GM12878 (cell line): ENCODE measurements around the gene YIPF5. TPM values are rescaled to one million over a fixed set of nuclear protein-coding genes. Genes with fewer than 3 reads are reported as not detected.

Experiments
- ATAC-seq: fragments of 200-7000 bp; cut with Tn5 transposase; 3 replicates; pipeline ENCODE4 v1.9.1; 2020; ENCODE audit warnings: mild to moderate bottlenecking, moderate library complexity
- BruUV-seq: library from RNA; stranded (reverse); fragments of 400-500 nt; replicated peaks from 2 replicates; lab custom pipeline; 2021; lab: Mats Ljungman, UMichigan
- CTCF ChIA-PET: fragments of 300-600 bp; sonication (Branson Sonifier 250); formaldehyde crosslinking; extraction: SDS; loops from one replicate; lab custom pipeline; 2021; ENCODE audit warnings: inconsistent platforms; lab: Yijun Ruan, JAX
- POLR2A ChIA-PET: fragments of 350-600 bp; formaldehyde crosslinking; extraction: SDS; loops from one replicate; lab custom pipeline; 2021; ENCODE audit warnings: inconsistent platforms; lab: Charles Lee
- RAD21 ChIA-PET: fragments of 300-600 bp; sonication (Branson Sonifier 250); formaldehyde crosslinking; loops from one replicate; lab custom pipeline; 2023; ENCODE audit warnings: antibody characterized with exemption; ENCODE audit not compliant: unreplicated experiment; lab: Charles Lee
- SMC1A ChIA-PET: fragments of 300-600 bp; sonication (Branson Sonifier 250); formaldehyde crosslinking; loops from one replicate; lab custom pipeline; 2023; ENCODE audit not compliant: unreplicated experiment, uncharacterized antibody; lab: Charles Lee
- DNase-seq: peaks from one replicate; pipeline ENCODE4 v3.0.0-alpha.2; 2011; ENCODE audit warnings: low read depth, low spot score
- FAIRE-seq: peaks from 3 replicates; lab custom pipeline; 2011; peaks lifted over from hg19 to GRCh38; lab: Jason Lieb, UNC
- H2AFZ ChIP-seq: 2 replicates; pipeline ENCODE4 v1.6.0; 2011; ENCODE audit warnings: low read depth, low read length, control low read depth; ENCODE audit not compliant: control insufficient read depth
- H3K27ac ChIP-seq: 2 replicates; pipeline ENCODE4 v1.5.1; 2011; ENCODE audit warnings: control low read depth; ENCODE audit not compliant: control insufficient read depth, insufficient read depth
- H3K27me3 ChIP-seq, 2 experiments: replicated peaks in 1 of 2; 2 replicates each; pipeline versions ENCODE4 v1.6.0 to v1.6.1; 2011; ENCODE audit warnings: low read length in 1 of 2; ENCODE audit not compliant: control insufficient read depth in 2 of 2, insufficient read depth in 2 of 2
- H3K36me3 ChIP-seq, 2 experiments: 2 replicates each; pipeline ENCODE4 v1.5.1; 2011; ENCODE audit warnings: low read length in 1 of 2; ENCODE audit not compliant: control insufficient read depth in 2 of 2, insufficient read depth in 2 of 2
- H3K4me1 ChIP-seq: 2 replicates; pipeline ENCODE4 v1.6.1; 2011; ENCODE audit warnings: mild to moderate bottlenecking, low read length, moderate library complexity, mixed read lengths; ENCODE audit not compliant: control insufficient read depth, insufficient read depth
- H3K4me2 ChIP-seq: 2 replicates; pipeline ENCODE4 v1.6.0; 2011; ENCODE audit warnings: control low read depth; ENCODE audit not compliant: control insufficient read depth, insufficient read depth
- H3K4me3 ChIP-seq: fragments of 200-600 bp; sonication (generic); 2 replicates; pipeline ENCODE4 v1.5.1; 2016
- H3K79me2 ChIP-seq: 2 replicates; pipeline ENCODE4 v1.6.0; 2011; ENCODE audit warnings: low read length; ENCODE audit not compliant: control insufficient read depth, insufficient read depth
- H3K9ac ChIP-seq: 2 replicates; pipeline ENCODE4 v1.8.0; 2011; ENCODE audit warnings: low read length, control low read depth, mixed read lengths; ENCODE audit not compliant: control insufficient read depth, insufficient read depth
- H3K9me3 ChIP-seq: replicated peaks from 3 replicates; pipeline ENCODE4 v1.5.1; 2011; ENCODE audit warnings: mild to moderate bottlenecking, low read length; ENCODE audit not compliant: control insufficient read depth, insufficient read depth
- H4K20me1 ChIP-seq: 2 replicates; pipeline ENCODE4 v1.6.0; 2011; ENCODE audit not compliant: control insufficient read depth, insufficient read depth
- DPF2 ChIP-seq: fragments of 450-650 bp; IDR thresholded peaks from 2 replicates; pipeline ENCODE4 v1.6.1; 2017; ENCODE audit warnings: mild to moderate bottlenecking
- MXI1 ChIP-seq: fragments of 150-350 bp; IDR thresholded peaks from 2 replicates; pipeline ENCODE4 v1.6.1; 2011; ENCODE audit warnings: low read depth, mild to moderate bottlenecking, inconsistent platforms, low read length, improper control_type of control experiment
- NFIC ChIP-seq: IDR thresholded peaks from 2 replicates; pipeline ENCODE4 v1.6.1; 2012; ENCODE audit warnings: low read depth, mild to moderate bottlenecking, inconsistent platforms, low read length, moderate library complexity
- PKNOX1 ChIP-seq: fragments of 450-650 bp; IDR thresholded peaks from 2 replicates; pipeline ENCODE4 v1.6.1; 2016; ENCODE audit warnings: mild to moderate bottlenecking
- TCF7 ChIP-seq: IDR thresholded peaks from 2 replicates; pipeline ENCODE4 v1.6.1; 2014; ENCODE audit warnings: antibody characterized with exemption, borderline replicate concordance
- ZBTB11 ChIP-seq: fragments of 450-650 bp; formaldehyde crosslinking; IDR thresholded peaks from 2 replicates; pipeline ENCODE4 v1.5.0; 2022; ENCODE audit warnings: mild to moderate bottlenecking, missing genetic modification characterization
- ZNF592 ChIP-seq: fragments of 450-650 bp; IDR thresholded peaks from 2 replicates; pipeline ENCODE4 v1.6.1; 2017; ENCODE audit warnings: mild to moderate bottlenecking, moderate library complexity
- WGBS: methylation state at CpG from one replicate; pipeline ENCODE4 v1.1.6; 2016; ENCODE audit warnings: low lambda C conversion rate; ENCODE audit not compliant: insufficient replicate concordance, insufficient coverage; ENCODE audit errors: missing lambda C conversion rate; 5-methylcytosine and 5-hydroxymethylcytosine counted together
- in situ Hi-C: fragments of 300-500 bp; cut with MboI; formaldehyde crosslinking; loops from 9 replicates; pipeline ENCODE4 v1.14.3; 2018; ENCODE audit warnings: mixed read lengths
- intact Hi-C: fragments of 100-400 bp; cut with micrococcal nuclease; formaldehyde crosslinking; loops from one replicate; pipeline ENCODE4 v1.14.2; 2022; ENCODE audit not compliant: unreplicated experiment
- polyA plus RNA-seq, 11 experiments: library from polyadenylated mRNA; depleted of rRNA in 4 of 11; unstranded in 6 of 11; stranded (reverse) in 5 of 11; fragments of >200 nt; fragmentation: Nextera tagmentation in 4 of 11; fragmentation: Illumina TruSeq in 1 of 11; extraction: Ambion mirVana in 4 of 11; extraction: Trizol in 1 of 11; gene quantifications; 1 replicate in 1 of 11; 2 replicates in 10 of 11; pipeline versions ENCODE4 v1.2.1 to v1.2.3, GENCODE V29; 2011 to 2016; ENCODE audit warnings: inconsistent platforms in 2 of 11, missing spikeins in 2 of 11, low read depth in 1 of 11
- total RNA-seq, 4 experiments: library from RNA; depleted of rRNA in 3 of 4; stranded (reverse); fragments of >200 nt in 3 of 4; fragmentation: Illumina TruSeq in 1 of 4; extraction: Trizol in 1 of 4; gene quantifications; 2 replicates each; pipeline versions ENCODE4 v1.2.1 to v1.2.3, GENCODE V29; 2013 to 2021
- TF ChIP-seq, protein P1 (sequence below): fragments of 450-650 bp; IDR thresholded peaks from 2 replicates; pipeline ENCODE4 v1.6.1; 2017; ENCODE audit warnings: mild to moderate bottlenecking
- TF ChIP-seq, protein P2 (sequence below): fragments of 450-650 bp; conservative IDR thresholded peaks from 2 replicates; pipeline ENCODE4 v1.6.1; 2017; ENCODE audit warnings: mild to moderate bottlenecking, moderate library complexity

YIPF5 gene
- total and polyA plus RNA-seq, 10 of the 15 experiments (the other 5 are each of a cell fraction or from before 2014, with no cell fraction given): 19.5 to 50.4 (median 34.3) TPM

- H2AFZ ChIP-seq: no peak overlapping the region
- intact Hi-C loops: no loop called here
- no peaks in the 10 kb centered on the region; the same call in 2 of the 3 replicates for H3K9me3 ChIP-seq
- ATAC-seq: no peak
- no peaks in the 10 kb centered on the region for H3K79me2 ChIP-seq
- no peak overlapping the region for H3K4me2 ChIP-seq
- POLR2A ChIA-PET: no interaction called here
- no peak overlapping the region for H3K4me3 ChIP-seq
- SMC1A ChIA-PET: interaction anchor here (1.0 to 2.1 kb wide), 4 partner anchors 8 to 226 kb away, joined by 3 to 8 read pairs (median 4); no protein-coding TSS in a partner anchor
- TF ChIP-seq MXI1: no peak
- TF ChIP-seq TCF7: no peak
- no peak for TF ChIP-seq ZBTB11 (CRISPR knock-in tag)
- TF ChIP-seq NFIC: no peak
- no peak for TF ChIP-seq PKNOX1
- no peak for TF ChIP-seq DPF2
- TF ChIP-seq, protein P1, sequence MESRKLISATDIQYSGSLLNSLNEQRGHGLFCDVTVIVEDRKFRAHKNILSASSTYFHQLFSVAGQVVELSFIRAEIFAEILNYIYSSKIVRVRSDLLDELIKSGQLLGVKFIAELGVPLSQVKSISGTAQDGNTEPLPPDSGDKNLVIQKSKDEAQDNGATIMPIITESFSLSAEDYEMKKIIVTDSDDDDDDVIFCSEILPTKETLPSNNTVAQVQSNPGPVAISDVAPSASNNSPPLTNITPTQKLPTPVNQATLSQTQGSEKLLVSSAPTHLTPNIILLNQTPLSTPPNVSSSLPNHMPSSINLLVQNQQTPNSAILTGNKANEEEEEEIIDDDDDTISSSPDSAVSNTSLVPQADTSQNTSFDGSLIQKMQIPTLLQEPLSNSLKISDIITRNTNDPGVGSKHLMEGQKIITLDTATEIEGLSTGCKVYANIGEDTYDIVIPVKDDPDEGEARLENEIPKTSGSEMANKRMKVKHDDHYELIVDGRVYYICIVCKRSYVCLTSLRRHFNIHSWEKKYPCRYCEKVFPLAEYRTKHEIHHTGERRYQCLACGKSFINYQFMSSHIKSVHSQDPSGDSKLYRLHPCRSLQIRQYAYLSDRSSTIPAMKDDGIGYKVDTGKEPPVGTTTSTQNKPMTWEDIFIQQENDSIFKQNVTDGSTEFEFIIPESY: no peak
- TF ChIP-seq, protein P2, sequence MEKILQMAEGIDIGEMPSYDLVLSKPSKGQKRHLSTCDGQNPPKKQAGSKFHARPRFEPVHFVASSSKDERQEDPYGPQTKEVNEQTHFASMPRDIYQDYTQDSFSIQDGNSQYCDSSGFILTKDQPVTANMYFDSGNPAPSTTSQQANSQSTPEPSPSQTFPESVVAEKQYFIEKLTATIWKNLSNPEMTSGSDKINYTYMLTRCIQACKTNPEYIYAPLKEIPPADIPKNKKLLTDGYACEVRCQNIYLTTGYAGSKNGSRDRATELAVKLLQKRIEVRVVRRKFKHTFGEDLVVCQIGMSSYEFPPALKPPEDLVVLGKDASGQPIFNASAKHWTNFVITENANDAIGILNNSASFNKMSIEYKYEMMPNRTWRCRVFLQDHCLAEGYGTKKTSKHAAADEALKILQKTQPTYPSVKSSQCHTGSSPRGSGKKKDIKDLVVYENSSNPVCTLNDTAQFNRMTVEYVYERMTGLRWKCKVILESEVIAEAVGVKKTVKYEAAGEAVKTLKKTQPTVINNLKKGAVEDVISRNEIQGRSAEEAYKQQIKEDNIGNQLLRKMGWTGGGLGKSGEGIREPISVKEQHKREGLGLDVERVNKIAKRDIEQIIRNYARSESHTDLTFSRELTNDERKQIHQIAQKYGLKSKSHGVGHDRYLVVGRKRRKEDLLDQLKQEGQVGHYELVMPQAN: no peak
- TF ChIP-seq ZNF592: no peak
- TF ChIP-seq, all 136 proteins: peak for 0
- RAD21 ChIA-PET: no interaction called here
- Histone ChIP-seq H3K36me3 (no peaks in the 10 kb centered on the region), H3K27ac (no peak overlapping the region), H3K27me3 (no peaks in the 10 kb centered on the region), H3K4me1 (peaks cover 12% of the 10 kb centered on the region), H4K20me1 (no peaks in the 10 kb centered on the region), H3K9ac (no peak overlapping the region)
- FAIRE-seq: no peak
- no peak for DNase-seq
- CTCF ChIA-PET: interaction anchor here (1.3 to 1.9 kb wide), 2 partner anchors 8 to 11 kb away, joined by 4 to 6 read pairs; no protein-coding TSS in a partner anchor
- in situ Hi-C loops: no loop called here
- WGBS: 47% methylated on average over 4 of the region's 4 CpGs
- BruUV-seq: no TSS peak
Measured at GRCh38 chr5:144195448-144195847, 25.0 kb upstream of the YIPF5 start.
